Progenitor cell of endocrine pancreas (in vitro differentiated cells): Measurements from ENCODE around the gene SAMD8. TPM values are rescaled to one million over a fixed set of nuclear protein-coding genes. Genes with fewer than 3 reads are reported as not detected.

Experiments
- DNase-seq: peaks from one replicate; pipeline ENCODE4 v3.0.0; 2021; ENCODE audit warnings: low spot score; ENCODE audit not compliant: unreplicated experiment
- H3K27ac Mint-ChIP-seq: 2 replicates; pipeline ENCODE4 v1.8.0; 2021; ENCODE audit warnings: mild to moderate bottlenecking, moderate library complexity, mixed read lengths
- H3K27me3 Mint-ChIP-seq: 2 replicates; pipeline ENCODE4 v1.8.0; 2021; ENCODE audit warnings: mixed read lengths
- H3K36me3 Mint-ChIP-seq: 2 replicates; pipeline ENCODE4 v1.8.0; 2022; ENCODE audit warnings: mixed read lengths; ENCODE audit not compliant: insufficient read depth
- H3K4me1 Mint-ChIP-seq: 2 replicates; pipeline ENCODE4 v1.8.0; 2021; ENCODE audit warnings: low read depth, mixed read lengths
- H3K4me3 Mint-ChIP-seq: 2 replicates; pipeline ENCODE4 v1.8.0; 2021; ENCODE audit warnings: low read depth, mild to moderate bottlenecking, moderate library complexity, mixed read lengths
- H3K9me3 Mint-ChIP-seq: 2 replicates; pipeline ENCODE4 v1.8.0; 2021; ENCODE audit warnings: low read depth, mixed read lengths
- total RNA-seq: library from RNA; stranded (reverse); gene quantifications from 2 replicates; pipeline ENCODE4 v1.2.1, GENCODE V29; 2021
- TF ChIP-seq, protein P1 (sequence below): fragments of 200-600 bp; sonication (generic); IDR thresholded peaks from one replicate; pipeline ENCODE4 v1.5.0; 2021; ENCODE audit warnings: antibody characterized with exemption, mild to moderate bottlenecking; ENCODE audit not compliant: unreplicated experiment

Gene SAMD8
- total RNA-seq, 1 donor from 2014 or later: 17.4 TPM

DNA sequence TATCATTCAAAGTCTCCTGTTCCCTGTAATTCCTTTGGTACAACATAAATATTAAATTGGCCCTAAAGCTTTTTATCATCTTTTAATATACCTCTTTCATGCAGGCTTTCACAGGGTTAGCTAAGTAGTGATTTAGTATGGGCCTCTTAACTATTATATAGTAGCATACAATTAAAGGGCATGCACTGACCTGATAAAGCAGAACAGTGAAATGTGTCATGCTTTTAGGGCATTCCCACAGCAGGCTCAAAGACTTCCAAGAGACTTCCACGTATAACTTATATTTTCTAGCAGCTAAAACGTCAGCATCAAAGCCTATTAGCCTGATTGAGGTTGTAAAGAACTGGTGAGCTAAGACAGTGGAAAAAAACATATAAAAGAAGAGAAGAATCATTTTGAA, 35.3 kb downstream of the SAMD8 start:
- DNase-seq: no peak

DNA sequence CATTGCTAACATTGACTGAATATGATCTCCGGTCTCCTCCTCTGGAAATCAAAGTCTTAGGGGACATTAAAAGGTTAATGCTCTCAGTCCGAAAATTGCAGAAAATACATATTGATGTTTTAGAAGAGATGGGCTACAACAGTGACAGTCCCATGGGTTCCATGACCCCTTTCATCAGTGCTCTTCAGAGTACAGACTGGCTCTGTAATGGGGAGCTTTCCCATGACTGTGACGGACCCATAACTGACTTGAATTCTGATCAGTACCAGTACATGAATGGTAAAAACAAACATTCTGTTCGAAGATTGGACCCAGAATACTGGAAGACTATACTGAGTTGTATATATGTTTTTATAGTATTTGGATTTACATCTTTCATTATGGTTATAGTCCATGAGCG, 39.2 kb downstream of the SAMD8 start:
- no peak overlapping the region for H3K4me3 Mint-ChIP-seq
- H3K9me3 Mint-ChIP-seq: no peaks in the 10 kb centered on the region

More for the DNA sequence above, 35.3 kb downstream of the SAMD8 start:
- peak overlapping the region; percentile 64 for H3K27ac Mint-ChIP-seq
- TF ChIP-seq, protein P1, sequence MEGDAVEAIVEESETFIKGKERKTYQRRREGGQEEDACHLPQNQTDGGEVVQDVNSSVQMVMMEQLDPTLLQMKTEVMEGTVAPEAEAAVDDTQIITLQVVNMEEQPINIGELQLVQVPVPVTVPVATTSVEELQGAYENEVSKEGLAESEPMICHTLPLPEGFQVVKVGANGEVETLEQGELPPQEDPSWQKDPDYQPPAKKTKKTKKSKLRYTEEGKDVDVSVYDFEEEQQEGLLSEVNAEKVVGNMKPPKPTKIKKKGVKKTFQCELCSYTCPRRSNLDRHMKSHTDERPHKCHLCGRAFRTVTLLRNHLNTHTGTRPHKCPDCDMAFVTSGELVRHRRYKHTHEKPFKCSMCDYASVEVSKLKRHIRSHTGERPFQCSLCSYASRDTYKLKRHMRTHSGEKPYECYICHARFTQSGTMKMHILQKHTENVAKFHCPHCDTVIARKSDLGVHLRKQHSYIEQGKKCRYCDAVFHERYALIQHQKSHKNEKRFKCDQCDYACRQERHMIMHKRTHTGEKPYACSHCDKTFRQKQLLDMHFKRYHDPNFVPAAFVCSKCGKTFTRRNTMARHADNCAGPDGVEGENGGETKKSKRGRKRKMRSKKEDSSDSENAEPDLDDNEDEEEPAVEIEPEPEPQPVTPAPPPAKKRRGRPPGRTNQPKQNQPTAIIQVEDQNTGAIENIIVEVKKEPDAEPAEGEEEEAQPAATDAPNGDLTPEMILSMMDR: no peak
- H3K4me1 Mint-ChIP-seq: peaks cover 4% of the 10 kb centered on the region
- H3K36me3 Mint-ChIP-seq: peaks cover 6% of the 10 kb centered on the region
- H3K9me3 Mint-ChIP-seq: no peaks in the 10 kb centered on the region
- H3K27me3 Mint-ChIP-seq: no peaks in the 10 kb centered on the region
- H3K4me3 Mint-ChIP-seq: no peak overlapping the region

DNA sequence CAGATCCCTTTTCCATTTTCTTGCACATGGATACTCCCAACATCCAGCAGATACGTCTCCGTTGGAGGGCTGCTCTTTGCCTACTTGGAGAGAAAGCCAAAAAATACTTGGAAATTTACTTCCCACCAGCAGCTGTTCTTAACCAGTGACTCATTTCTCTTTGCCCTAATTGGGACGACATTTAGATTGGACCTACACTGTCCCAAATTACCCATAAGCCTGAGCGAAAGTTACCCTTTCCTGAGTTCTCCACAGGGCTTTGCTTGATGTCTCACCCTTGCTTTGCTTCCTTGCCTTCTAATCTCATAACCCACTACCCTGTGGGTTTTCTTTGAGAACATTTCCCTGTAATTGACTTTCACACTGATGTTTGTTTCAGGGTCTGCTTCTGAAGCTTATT, 48.1 kb downstream of the SAMD8 start:
- peaks cover 9% of the 10 kb centered on the region for H3K36me3 Mint-ChIP-seq
- H3K27ac Mint-ChIP-seq: no peak overlapping the region
- TF ChIP-seq, protein P1: no peak
- no peaks in the 10 kb centered on the region for H3K4me1 Mint-ChIP-seq
- no peaks in the 10 kb centered on the region for H3K27me3 Mint-ChIP-seq
- DNase-seq: no peak
- H3K4me3 Mint-ChIP-seq: no peak overlapping the region
- no peaks in the 10 kb centered on the region for H3K9me3 Mint-ChIP-seq

More for the DNA sequence above, 39.2 kb downstream of the SAMD8 start:
- Mint-ChIP-seq H3K27me3 (no peaks in the 10 kb centered on the region), H3K4me1 (no peaks in the 10 kb centered on the region), H3K36me3 (peaks cover 9% of the 10 kb centered on the region), H3K27ac (no peak overlapping the region)
- no peak for DNase-seq
- TF ChIP-seq, protein P1: no peak

DNA sequence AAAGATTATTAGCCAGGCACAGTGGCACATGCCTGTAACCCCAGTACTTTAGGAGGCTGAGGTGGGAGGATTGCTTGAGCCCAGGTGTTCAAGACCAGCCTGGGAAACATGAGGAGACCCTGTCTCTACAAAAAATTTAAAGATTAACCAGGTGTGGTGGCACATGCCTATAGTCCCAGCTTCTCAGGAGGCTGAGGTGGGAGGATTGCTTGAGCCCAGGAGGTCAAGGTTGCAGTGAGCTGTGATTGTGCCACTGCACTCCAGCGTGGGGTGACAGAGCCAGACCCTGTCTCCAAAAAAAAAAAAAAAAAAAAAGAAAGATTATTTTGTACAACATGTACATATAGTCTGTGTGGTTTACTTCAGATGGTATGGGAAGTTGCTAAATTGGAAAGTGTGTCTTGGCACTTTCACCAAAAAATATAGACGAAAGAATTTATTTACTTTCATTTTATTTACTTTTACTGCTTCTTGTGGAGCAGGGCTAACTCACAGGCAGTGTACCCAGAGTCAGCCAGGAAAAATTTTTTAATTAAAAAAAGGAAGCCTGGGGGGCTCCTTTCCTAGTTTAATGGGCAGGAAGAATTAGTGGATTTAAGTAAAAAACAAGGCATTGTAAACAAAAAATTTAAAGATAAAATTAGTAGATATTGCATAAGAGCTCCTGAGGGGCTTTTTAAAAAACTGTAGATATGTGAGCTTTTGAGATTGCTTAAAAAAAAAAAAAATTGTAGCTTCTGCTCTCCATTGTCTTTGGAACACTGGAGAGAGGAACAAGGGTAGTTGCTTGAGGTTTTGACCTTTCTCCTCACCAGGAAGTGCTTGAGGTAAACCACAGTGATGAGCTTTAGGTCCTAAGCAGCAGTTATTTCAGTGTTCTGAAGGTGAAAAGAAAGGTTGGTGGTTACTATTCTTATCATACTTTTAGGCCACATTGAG, 54.5 kb downstream of the SAMD8 start:
- Mint-ChIP-seq H3K4me1 (peaks cover 1% of the 10 kb centered on the region), H3K9me3 (no peaks in the 10 kb centered on the region), H3K27ac (no peak overlapping the region), H3K27me3 (no peaks in the 10 kb centered on the region), H3K4me3 (no peak overlapping the region), H3K36me3 (peaks cover 11% of the 10 kb centered on the region)
- TF ChIP-seq, protein P1: no peak
- no peak for DNase-seq

GRCh38 chr10:75166623-75166972, 55.1 kb downstream of the SAMD8 start:
- Mint-ChIP-seq H3K27ac (no peak overlapping the region), H3K4me1 (peaks cover 1% of the 10 kb centered on the region), H3K36me3 (peaks cover 9% of the 10 kb centered on the region), H3K9me3 (no peaks in the 10 kb centered on the region), H3K27me3 (no peaks in the 10 kb centered on the region), H3K4me3 (no peak overlapping the region)
- TF ChIP-seq, protein P1: no peak
- no peak for DNase-seq
